Measurements from ENCODE around the gene RFX1. TPM values are rescaled to one million over a fixed set of nuclear protein-coding genes. Genes with fewer than 3 reads are reported as not detected.

Gene RFX1
- total and polyA plus RNA-seq, 2 of the 13 experiments (the other 11 are each of a cell fraction or from before 2014, with no cell fraction given) = 1.1 to 1.3 TPM

- TF ChIP-seq ZBTB39 (CRISPR knock-in tag; IDR thresholded peaks at IDR 0.05) (0 out of 2 replicates have a peak, but pooled peaks have one; percentile 65), GPN1 (CRISPR knock-in tag; IDR thresholded peaks at IDR 0.05; ENCODE audit: borderline replicate concordance) (no peak), ZNF644 (CRISPR knock-in tag; IDR thresholded peaks at IDR 0.05; ENCODE audit: low read depth) (no peak), HNF1B (CRISPR knock-in tag; IDR thresholded peaks at IDR 0.05) (no peak), MEIS1 (CRISPR knock-in tag; IDR thresholded peaks at IDR 0.05; ENCODE audit: borderline replicate concordance) (no peak), FOXP1 (IDR thresholded peaks at IDR 0.05) (no peak), FOXP1 (CRISPR knock-in tag; IDR thresholded peaks at IDR 0.05) (no peak), KLF6 (CRISPR knock-in tag; IDR thresholded peaks at IDR 0.05) (no peak), MXI1 (IDR thresholded peaks at IDR 0.05; ENCODE audit: borderline replicate concordance, low read depth, low read length) (no peak), BCL6 (CRISPR knock-in tag; IDR thresholded peaks at IDR 0.05) (no peak), ZFP41 (CRISPR knock-in tag; IDR thresholded peaks at IDR 0.05; ENCODE audit: borderline replicate concordance) (no peak)
- TF ChIP-seq, protein P1, sequence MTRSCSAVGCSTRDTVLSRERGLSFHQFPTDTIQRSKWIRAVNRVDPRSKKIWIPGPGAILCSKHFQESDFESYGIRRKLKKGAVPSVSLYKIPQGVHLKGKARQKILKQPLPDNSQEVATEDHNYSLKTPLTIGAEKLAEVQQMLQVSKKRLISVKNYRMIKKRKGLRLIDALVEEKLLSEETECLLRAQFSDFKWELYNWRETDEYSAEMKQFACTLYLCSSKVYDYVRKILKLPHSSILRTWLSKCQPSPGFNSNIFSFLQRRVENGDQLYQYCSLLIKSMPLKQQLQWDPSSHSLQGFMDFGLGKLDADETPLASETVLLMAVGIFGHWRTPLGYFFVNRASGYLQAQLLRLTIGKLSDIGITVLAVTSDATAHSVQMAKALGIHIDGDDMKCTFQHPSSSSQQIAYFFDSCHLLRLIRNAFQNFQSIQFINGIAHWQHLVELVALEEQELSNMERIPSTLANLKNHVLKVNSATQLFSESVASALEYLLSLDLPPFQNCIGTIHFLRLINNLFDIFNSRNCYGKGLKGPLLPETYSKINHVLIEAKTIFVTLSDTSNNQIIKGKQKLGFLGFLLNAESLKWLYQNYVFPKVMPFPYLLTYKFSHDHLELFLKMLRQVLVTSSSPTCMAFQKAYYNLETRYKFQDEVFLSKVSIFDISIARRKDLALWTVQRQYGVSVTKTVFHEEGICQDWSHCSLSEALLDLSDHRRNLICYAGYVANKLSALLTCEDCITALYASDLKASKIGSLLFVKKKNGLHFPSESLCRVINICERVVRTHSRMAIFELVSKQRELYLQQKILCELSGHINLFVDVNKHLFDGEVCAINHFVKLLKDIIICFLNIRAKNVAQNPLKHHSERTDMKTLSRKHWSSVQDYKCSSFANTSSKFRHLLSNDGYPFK (CRISPR knock-in tag; IDR thresholded peaks at IDR 0.05; ENCODE audit: borderline replicate concordance) = 0 out of 2 replicates have a peak, but pooled peaks have one; percentile 32
- TF ChIP-seq, protein P2, sequence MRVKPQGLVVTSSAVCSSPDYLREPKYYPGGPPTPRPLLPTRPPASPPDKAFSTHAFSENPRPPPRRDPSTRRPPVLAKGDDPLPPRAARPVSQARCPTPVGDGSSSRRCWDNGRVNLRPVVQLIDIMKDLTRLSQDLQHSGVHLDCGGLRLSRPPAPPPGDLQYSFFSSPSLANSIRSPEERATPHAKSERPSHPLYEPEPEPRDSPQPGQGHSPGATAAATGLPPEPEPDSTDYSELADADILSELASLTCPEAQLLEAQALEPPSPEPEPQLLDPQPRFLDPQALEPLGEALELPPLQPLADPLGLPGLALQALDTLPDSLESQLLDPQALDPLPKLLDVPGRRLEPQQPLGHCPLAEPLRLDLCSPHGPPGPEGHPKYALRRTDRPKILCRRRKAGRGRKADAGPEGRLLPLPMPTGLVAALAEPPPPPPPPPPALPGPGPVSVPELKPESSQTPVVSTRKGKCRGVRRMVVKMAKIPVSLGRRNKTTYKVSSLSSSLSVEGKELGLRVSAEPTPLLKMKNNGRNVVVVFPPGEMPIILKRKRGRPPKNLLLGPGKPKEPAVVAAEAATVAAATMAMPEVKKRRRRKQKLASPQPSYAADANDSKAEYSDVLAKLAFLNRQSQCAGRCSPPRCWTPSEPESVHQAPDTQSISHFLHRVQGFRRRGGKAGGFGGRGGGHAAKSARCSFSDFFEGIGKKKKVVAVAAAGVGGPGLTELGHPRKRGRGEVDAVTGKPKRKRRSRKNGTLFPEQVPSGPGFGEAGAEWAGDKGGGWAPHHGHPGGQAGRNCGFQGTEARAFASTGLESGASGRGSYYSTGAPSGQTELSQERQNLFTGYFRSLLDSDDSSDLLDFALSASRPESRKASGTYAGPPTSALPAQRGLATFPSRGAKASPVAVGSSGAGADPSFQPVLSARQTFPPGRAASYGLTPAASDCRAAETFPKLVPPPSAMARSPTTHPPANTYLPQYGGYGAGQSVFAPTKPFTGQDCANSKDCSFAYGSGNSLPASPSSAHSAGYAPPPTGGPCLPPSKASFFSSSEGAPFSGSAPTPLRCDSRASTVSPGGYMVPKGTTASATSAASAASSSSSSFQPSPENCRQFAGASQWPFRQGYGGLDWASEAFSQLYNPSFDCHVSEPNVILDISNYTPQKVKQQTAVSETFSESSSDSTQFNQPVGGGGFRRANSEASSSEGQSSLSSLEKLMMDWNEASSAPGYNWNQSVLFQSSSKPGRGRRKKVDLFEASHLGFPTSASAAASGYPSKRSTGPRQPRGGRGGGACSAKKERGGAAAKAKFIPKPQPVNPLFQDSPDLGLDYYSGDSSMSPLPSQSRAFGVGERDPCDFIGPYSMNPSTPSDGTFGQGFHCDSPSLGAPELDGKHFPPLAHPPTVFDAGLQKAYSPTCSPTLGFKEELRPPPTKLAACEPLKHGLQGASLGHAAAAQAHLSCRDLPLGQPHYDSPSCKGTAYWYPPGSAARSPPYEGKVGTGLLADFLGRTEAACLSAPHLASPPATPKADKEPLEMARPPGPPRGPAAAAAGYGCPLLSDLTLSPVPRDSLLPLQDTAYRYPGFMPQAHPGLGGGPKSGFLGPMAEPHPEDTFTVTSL (CRISPR knock-in tag; IDR thresholded peaks at IDR 0.05; ENCODE audit: borderline replicate concordance) = no peak
These were observed 25.8 kb upstream of the RFX1 start, which contains the start of gene IL27RA (continued) for GRCh38 chr19:14031719-14032480.
